HepG2 (cell line): ENCODE results near the gene AHCYL2. TPM values are rescaled to one million over a fixed set of nuclear protein-coding genes. Genes with fewer than 3 reads are reported as not detected.

Experiments used
- ATAC-seq: fragments of 200-7000 bp; cut with Tn5 transposase; 3 replicates; pipeline ENCODE4 v1.9.1; 2020; ENCODE audit warnings: mild to moderate bottlenecking, moderate library complexity
- BruUV-seq: library from RNA; stranded (reverse); fragments of 400-500 nt; replicated peaks from 2 replicates; lab custom pipeline; 2021; lab: Mats Ljungman, UMichigan
- CTCF ChIA-PET: fragments of 300-600 bp; formaldehyde crosslinking; extraction: SDS; loops from one replicate; lab custom pipeline; 2021; ENCODE audit warnings: low total read pairs, inconsistent platforms, low intra/inter-chr PET ratio; lab: Yijun Ruan, JAX
- POLR2A ChIA-PET: fragments of 350-600 bp; sonication (Branson Sonifier 250); formaldehyde crosslinking; loops from one replicate; lab custom pipeline; 2020; ENCODE audit warnings: antibody characterized with exemption, inconsistent platforms; lab: Yijun Ruan, JAX
- DNase-seq: peaks from one replicate; pipeline ENCODE4 v3.0.0-alpha.2; 2015; ENCODE audit warnings: low spot score
- FAIRE-seq: peaks from 3 replicates; lab custom pipeline; 2011; peaks lifted over from hg19 to GRCh38; lab: Jason Lieb, UNC
- H2AFZ ChIP-seq: one replicate; pipeline ENCODE4 v1.6.1; 2011; ENCODE audit warnings: low read length, inconsistent platforms
- H3K27ac ChIP-seq: fragments of 300-600 bp; 3 replicates; pipeline ENCODE4 v1.8.0; 2011; ENCODE audit warnings: mixed run types, mild to moderate bottlenecking, mixed read lengths, low read length, inconsistent platforms; ENCODE audit not compliant: insufficient read depth; ENCODE audit errors: extremely low read length
- H3K27me3 ChIP-seq, 2 experiments: fragments of 200-600 bp in 1 of 2; 2 replicates in 1 of 2; 3 replicates in 1 of 2; pipeline versions ENCODE4 v1.6.0 to v1.8.0; 2011; ENCODE audit warnings: low read length in 2 of 2, mild to moderate bottlenecking in 2 of 2, moderate library complexity in 2 of 2, inconsistent platforms in 1 of 2; ENCODE audit not compliant: insufficient read depth in 2 of 2, control insufficient read depth in 1 of 2
- H3K36me3 ChIP-seq, 2 experiments: fragments of 200-600 bp in 1 of 2; replicated peaks in 1 of 2; 2 replicates in 1 of 2; 3 replicates in 1 of 2; pipeline versions ENCODE4 v1.5.1 to v1.8.0; 2011; ENCODE audit warnings: low read length in 2 of 2, inconsistent platforms in 1 of 2; ENCODE audit not compliant: insufficient read depth in 2 of 2, control insufficient read depth in 1 of 2
- H3K4me1 ChIP-seq: 2 replicates; pipeline ENCODE4 v1.5.1; 2012; ENCODE audit warnings: low read length, inconsistent platforms; ENCODE audit not compliant: insufficient read depth
- H3K4me2 ChIP-seq: 2 replicates; pipeline ENCODE4 v1.6.0; 2011; ENCODE audit warnings: low read depth, low read length, inconsistent platforms
- H3K4me3 ChIP-seq, 3 experiments: fragments of 200-600 bp in 1 of 3; sonication (generic), shearing (Covaris generic) in 1 of 3; replicated peaks in 1 of 3; 2 replicates each; pipeline ENCODE4 v1.5.1; 2011 to 2016; ENCODE audit warnings: low read length in 3 of 3, inconsistent platforms in 2 of 3, low read depth in 2 of 3, mild to moderate bottlenecking in 2 of 3, control low read depth in 1 of 3, mixed read lengths in 1 of 3; ENCODE audit not compliant: insufficient read depth in 1 of 3
- H3K79me2 ChIP-seq: one replicate; pipeline ENCODE4 v1.6.1; 2011; ENCODE audit warnings: low read length, inconsistent platforms; ENCODE audit not compliant: insufficient read depth
- H3K9ac ChIP-seq: 2 replicates; pipeline ENCODE4 v1.6.0; 2011; ENCODE audit warnings: mild to moderate bottlenecking, low read depth, low read length, inconsistent platforms; ENCODE audit not compliant: insufficient read depth
- H3K9me3 ChIP-seq: 2 replicates; pipeline ENCODE4 v1.5.1; 2012; ENCODE audit warnings: mild to moderate bottlenecking, low read length
- H4K20me1 ChIP-seq: 2 replicates; pipeline ENCODE4 v1.6.0; 2011; ENCODE audit warnings: inconsistent platforms, mild to moderate bottlenecking, low read length, moderate library complexity; ENCODE audit not compliant: insufficient read depth
- ARID2 ChIP-seq: sonication (generic); formaldehyde crosslinking; IDR thresholded peaks from 2 replicates; pipeline ENCODE4 v1.8.1; 2022; ENCODE audit warnings: mild to moderate bottlenecking, missing genetic modification reagents, borderline replicate concordance
- FOSL2 ChIP-seq: sonication (generic); formaldehyde crosslinking; IDR thresholded peaks from 2 replicates; pipeline ENCODE4 v1.4.0; 2020; ENCODE audit warnings: missing genetic modification reagents
- GMEB2 ChIP-seq: IDR thresholded peaks from 2 replicates; pipeline ENCODE4 v1.6.1; 2016; ENCODE audit warnings: missing biosample characterization, missing genetic modification reagents, low read depth
- IKZF5 ChIP-seq: IDR thresholded peaks from 2 replicates; pipeline ENCODE4 v1.6.1; 2018; ENCODE audit warnings: missing genetic modification reagents, mild to moderate bottlenecking, missing compliant biosample characterization
- MED1 ChIP-seq: sonication (generic); formaldehyde crosslinking; IDR thresholded peaks from 2 replicates; pipeline ENCODE4 v1.4.0; 2020; ENCODE audit warnings: missing genetic modification reagents
- RNF2 ChIP-seq: fragments of 450-650 bp; conservative IDR thresholded peaks from 2 replicates; pipeline ENCODE4 v1.6.1; 2016; ENCODE audit warnings: low read depth
- TCF7 ChIP-seq: sonication (generic); IDR thresholded peaks from 2 replicates; pipeline ENCODE4 v1.6.1; 2016; ENCODE audit warnings: antibody characterized with exemption, low read depth
- ZFP41 ChIP-seq: sonication (generic); formaldehyde crosslinking; IDR thresholded peaks from 2 replicates; pipeline ENCODE4 v1.4.0; 2020; ENCODE audit warnings: mild to moderate bottlenecking, missing genetic modification reagents, borderline replicate concordance
- ZNF512 ChIP-seq: sonication (generic); formaldehyde crosslinking; IDR thresholded peaks from 2 replicates; pipeline ENCODE4 v1.4.0; 2020; ENCODE audit warnings: mild to moderate bottlenecking, missing genetic modification reagents
- ZSCAN22 ChIP-seq: sonication (generic); formaldehyde crosslinking; IDR thresholded peaks from 2 replicates; pipeline ENCODE4 v1.4.0; 2020; ENCODE audit warnings: mild to moderate bottlenecking, missing genetic modification reagents
- WGBS: methylation state at CpG from one replicate; pipeline ENCODE4 v1.1.6; 2017; ENCODE audit warnings: low lambda C conversion rate; 5-methylcytosine and 5-hydroxymethylcytosine counted together
- in situ Hi-C: cut with HindIII; loops from 2 replicates; pipeline ENCODE4 v1.10.0; 2017; ENCODE audit warnings: low pct_unique_long_range_greater_than_20kb; ENCODE audit not compliant: extremely low pct_ligation_motif_present
- intact Hi-C: fragments of 100-400 bp; cut with micrococcal nuclease; formaldehyde crosslinking; loops from one replicate; pipeline ENCODE4 v1.10.0; 2022; ENCODE audit not compliant: unreplicated experiment
- polyA plus RNA-seq, 8 experiments: library from polyadenylated mRNA; depleted of rRNA in 3 of 8; stranded (reverse) in 7 of 8; unstranded in 1 of 8; fragments of >200 nt; fragmentation: Illumina TruSeq in 4 of 8; extraction: Trizol in 4 of 8; gene quantifications; 2 replicates each; pipeline versions ENCODE4 v1.2.1 to v1.2.3, GENCODE V29; 2011 to 2016; ENCODE audit warnings: low read depth in 4 of 8, missing spikeins in 1 of 8, mixed read lengths in 1 of 8; ENCODE audit not compliant: insufficient read depth in 1 of 8
- total RNA-seq, 5 experiments: library from RNA; depleted of rRNA; stranded (reverse); fragments of >200 nt; fragmentation: Illumina TruSeq; extraction: Trizol; gene quantifications; 2 replicates each; pipeline ENCODE4 v1.2.3, GENCODE V29; 2016; ENCODE audit warnings: low read depth in 1 of 5

The AHCYL2 gene
- total and polyA plus RNA-seq, 2 of the 13 experiments (the other 11 are each of a cell fraction or from before 2014, with no cell fraction given) = 9.5 to 14.7 TPM

GRCh38 chr7:129388333-129389098 lies 163.7 kb downstream of the AHCYL2 start:
- in situ Hi-C loops (no loop called here), intact Hi-C loops (no loop called here)
- Histone ChIP-seq H3K79me2 (no peaks in the 10 kb centered on the region), H3K27ac (no peak overlapping the region), H3K27me3 (no peaks in the 10 kb centered on the region), H3K4me3 (no peak overlapping the region), H2AFZ (no peak overlapping the region), H3K4me1 (peaks cover 9% of the 10 kb centered on the region), H4K20me1 (no peaks in the 10 kb centered on the region), H3K36me3 (0 out of 5 replicates have a peak, but pooled peaks cover 0 to 3% of the 10 kb centered on the region in 2 experiments), H3K9me3 (no peaks in the 10 kb centered on the region), H3K9ac (no peak overlapping the region), H3K4me2 (no peak overlapping the region)
- TF ChIP-seq GMEB2 (CRISPR knock-in tag) = no peak
- BruUV-seq = no TSS peak
- DNase-seq = no peak
- ChIA-PET POLR2A (no interaction called here), CTCF (no interaction called here)
- 97% methylated on average over 8 of the region's 8 CpGs for WGBS
- FAIRE-seq = no peak
- no peak for ATAC-seq

- Histone ChIP-seq H3K4me3 (no peak overlapping the region), H3K27ac (no peak overlapping the region), H3K4me1 (peaks cover 7% of the 10 kb centered on the region), H3K9ac (no peak overlapping the region), H3K4me2 (no peak overlapping the region), H3K79me2 (no peaks in the 10 kb centered on the region), H4K20me1 (no peaks in the 10 kb centered on the region), H3K9me3 (no peaks in the 10 kb centered on the region), H2AFZ (no peak overlapping the region), H3K36me3 (0 out of 5 replicates have a peak, but pooled peaks cover 0 to 3% of the 10 kb centered on the region in 2 experiments), H3K27me3 (no peaks in the 10 kb centered on the region)
- ChIA-PET POLR2A (no interaction called here), CTCF (no interaction called here)
- no TSS peak for BruUV-seq
- TF ChIP-seq ZSCAN22 (CRISPR knock-in tag) (no peak), MED1 (CRISPR knock-in tag) (no peak), TCF7 (no peak), ARID2 (CRISPR knock-in tag) (no peak), IKZF5 (CRISPR knock-in tag) (no peak), ZFP41 (no peak), FOSL2 (CRISPR knock-in tag) (no peak), ZNF512 (no peak), RNF2 (no peak)
- 52% methylated on average over 1 of the region's 1 CpG for WGBS
- DNase-seq (no peak), ATAC-seq (no peak), FAIRE-seq (no peak)
- intact Hi-C loops = no loop called here
- in situ Hi-C loops = no loop called here
Observed at GRCh38 chr7:129389829-129390228, 165.0 kb downstream of the AHCYL2 start.
